Lower lobe of right lung (tissue), 2 donors: ENCODE measurements around the gene ACOXL. TPM values are rescaled to one million over a fixed set of nuclear protein-coding genes. Genes with fewer than 3 reads are reported as not detected.

ENCODE experiments used
- ATAC-seq, 2 donors: fragments of 200-7000 bp; cut with Tn5 transposase; one replicate each; pipeline ENCODE4 v1.9.1; 2020 to 2022; ENCODE audit warnings: mild to moderate bottlenecking in 2 of 2, moderate library complexity in 2 of 2
- DNase-seq: peaks from one replicate; pipeline ENCODE4 v3.0.0-alpha.2; 2020
- H3K27ac ChIP-seq: fragments of 200-600 bp; one replicate; pipeline ENCODE4 v1.8.0; 2022
- H3K27me3 ChIP-seq: fragments of 200-600 bp; one replicate; pipeline ENCODE4 v1.8.0; 2022; ENCODE audit warnings: low read depth
- H3K36me3 ChIP-seq: fragments of 200-600 bp; one replicate; pipeline ENCODE4 v1.8.0; 2022; ENCODE audit warnings: mild to moderate bottlenecking
- H3K4me1 ChIP-seq: fragments of 200-600 bp; one replicate; pipeline ENCODE4 v1.8.0; 2022
- H3K4me3 ChIP-seq: fragments of 200-600 bp; one replicate; pipeline ENCODE4 v1.8.0; 2022; ENCODE audit warnings: mild to moderate bottlenecking
- H3K9me3 ChIP-seq: fragments of 200-600 bp; one replicate; pipeline ENCODE4 v1.8.0; 2022
- intact Hi-C: fragments of 100-400 bp; cut with DNase I; formaldehyde crosslinking; loops from one replicate; pipeline ENCODE4 v1.11.0; 2022
- total RNA-seq: library from RNA; stranded (reverse); fragmentation: NEBNext Ultra II Directional; extraction: Animal tissue kit (Norgen Biotek cat#: 25700); gene quantifications from one replicate; pipeline ENCODE4 v1.2.1, GENCODE V29; 2021
- TF ChIP-seq, protein P1 (sequence below): fragments of 200-600 bp; IDR thresholded peaks from one replicate; pipeline ENCODE4 v1.8.0; 2022; ENCODE audit warnings: antibody characterized with exemption, mild to moderate bottlenecking
- donor health status: DM: no; HTN: yes; CAD: no; lungs with severe emphysema.

Gene ACOXL
- total RNA-seq, 1 donor from 2014 or later, result 38.5 TPM

DNA sequence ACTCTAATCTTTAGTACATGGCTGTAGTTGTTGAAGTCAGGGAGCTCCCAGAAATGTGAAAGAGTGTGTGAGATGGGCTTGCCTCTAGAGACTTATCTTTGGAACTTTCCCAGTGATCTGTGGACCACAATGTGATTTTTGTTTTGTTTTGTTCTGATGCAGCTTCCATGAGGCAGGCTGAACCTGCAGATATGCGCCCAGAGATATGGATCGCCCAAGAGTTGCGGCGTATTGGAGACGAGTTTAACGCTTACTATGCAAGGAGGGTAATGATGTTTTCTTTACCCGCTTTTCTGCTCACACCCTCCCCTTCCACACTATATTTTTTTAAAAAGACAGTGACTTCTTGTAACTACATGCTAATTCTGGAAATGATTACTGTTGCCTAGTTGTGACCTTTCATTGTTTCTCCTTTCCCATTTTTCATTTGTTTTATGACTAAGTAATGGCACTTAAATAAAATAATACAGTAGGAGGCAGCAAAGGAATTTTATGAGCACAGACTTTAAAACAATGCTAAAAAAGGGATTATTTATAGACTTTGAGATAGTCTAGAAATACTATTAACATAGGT, 417.6 kb downstream of the ACOXL start:
- H3K27me3 ChIP-seq, result no peaks in the 10 kb centered on the region
- intact Hi-C loops, result no loop called here
- DNase-seq, result no peak
- TF ChIP-seq, protein P1, sequence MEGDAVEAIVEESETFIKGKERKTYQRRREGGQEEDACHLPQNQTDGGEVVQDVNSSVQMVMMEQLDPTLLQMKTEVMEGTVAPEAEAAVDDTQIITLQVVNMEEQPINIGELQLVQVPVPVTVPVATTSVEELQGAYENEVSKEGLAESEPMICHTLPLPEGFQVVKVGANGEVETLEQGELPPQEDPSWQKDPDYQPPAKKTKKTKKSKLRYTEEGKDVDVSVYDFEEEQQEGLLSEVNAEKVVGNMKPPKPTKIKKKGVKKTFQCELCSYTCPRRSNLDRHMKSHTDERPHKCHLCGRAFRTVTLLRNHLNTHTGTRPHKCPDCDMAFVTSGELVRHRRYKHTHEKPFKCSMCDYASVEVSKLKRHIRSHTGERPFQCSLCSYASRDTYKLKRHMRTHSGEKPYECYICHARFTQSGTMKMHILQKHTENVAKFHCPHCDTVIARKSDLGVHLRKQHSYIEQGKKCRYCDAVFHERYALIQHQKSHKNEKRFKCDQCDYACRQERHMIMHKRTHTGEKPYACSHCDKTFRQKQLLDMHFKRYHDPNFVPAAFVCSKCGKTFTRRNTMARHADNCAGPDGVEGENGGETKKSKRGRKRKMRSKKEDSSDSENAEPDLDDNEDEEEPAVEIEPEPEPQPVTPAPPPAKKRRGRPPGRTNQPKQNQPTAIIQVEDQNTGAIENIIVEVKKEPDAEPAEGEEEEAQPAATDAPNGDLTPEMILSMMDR, result no peak
- H3K27ac ChIP-seq, result no peak overlapping the region
- H3K36me3 ChIP-seq, result peaks cover 43% of the 10 kb centered on the region
- H3K4me1 ChIP-seq, result peaks cover 3% of the 10 kb centered on the region
- H3K4me3 ChIP-seq, result no peak overlapping the region
- ATAC-seq, result no peak
- H3K9me3 ChIP-seq, result no peaks in the 10 kb centered on the region

DNA sequence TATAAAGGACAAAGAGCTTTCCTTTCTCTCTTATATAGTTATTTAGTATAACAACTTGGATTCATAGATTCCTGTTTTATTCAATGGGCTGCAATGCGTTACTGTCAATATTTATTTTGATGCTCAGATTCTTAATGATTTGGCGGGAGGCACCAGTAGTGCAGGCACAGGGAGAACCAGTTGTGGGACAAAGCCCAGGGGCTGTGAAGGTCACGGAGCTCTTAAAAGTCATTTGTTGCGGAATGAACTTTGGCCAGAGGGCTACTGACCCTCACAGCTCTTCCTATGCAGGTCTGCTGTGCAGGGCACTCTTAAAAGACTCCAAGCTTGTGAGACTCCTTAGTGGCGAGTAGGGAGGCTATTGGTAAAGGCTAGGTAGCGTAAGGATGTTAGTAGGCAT, 422.4 kb downstream of the ACOXL start:
- no peaks in the 10 kb centered on the region for H3K27me3 ChIP-seq
- no peak overlapping the region for H3K4me3 ChIP-seq
- no peak overlapping the region for H3K27ac ChIP-seq
- H3K9me3 ChIP-seq, result no peaks in the 10 kb centered on the region
- DNase-seq (no peak), ATAC-seq (no peak)
- H3K4me1 ChIP-seq, result no peaks in the 10 kb centered on the region
- intact Hi-C loops, result no loop called here
- TF ChIP-seq, protein P1, result no peak
- H3K36me3 ChIP-seq, result peaks cover 62% of the 10 kb centered on the region

DNA sequence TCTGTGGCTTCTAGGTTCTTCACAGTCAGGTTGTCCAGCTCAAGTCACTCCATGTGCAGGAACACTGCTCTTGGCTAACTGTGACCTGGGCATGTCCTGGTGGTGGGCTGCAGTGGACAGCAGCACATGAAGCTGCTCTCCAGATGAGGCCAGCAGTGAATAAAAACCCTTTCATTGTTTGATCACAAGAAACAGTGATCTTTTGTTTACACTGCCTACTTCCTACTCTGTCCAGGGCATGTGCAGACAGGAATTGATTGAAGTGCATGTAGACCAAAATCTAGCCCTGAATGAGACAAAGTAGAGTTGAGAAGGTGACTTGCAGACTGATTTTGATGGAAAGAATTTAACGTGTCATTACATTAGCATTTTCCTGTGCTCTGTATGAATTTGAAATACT, 423.2 kb downstream of the ACOXL start:
- ATAC-seq, result no peak
- intact Hi-C loops, result no loop called here
- H3K36me3 ChIP-seq, result peaks cover 56% of the 10 kb centered on the region

DNA sequence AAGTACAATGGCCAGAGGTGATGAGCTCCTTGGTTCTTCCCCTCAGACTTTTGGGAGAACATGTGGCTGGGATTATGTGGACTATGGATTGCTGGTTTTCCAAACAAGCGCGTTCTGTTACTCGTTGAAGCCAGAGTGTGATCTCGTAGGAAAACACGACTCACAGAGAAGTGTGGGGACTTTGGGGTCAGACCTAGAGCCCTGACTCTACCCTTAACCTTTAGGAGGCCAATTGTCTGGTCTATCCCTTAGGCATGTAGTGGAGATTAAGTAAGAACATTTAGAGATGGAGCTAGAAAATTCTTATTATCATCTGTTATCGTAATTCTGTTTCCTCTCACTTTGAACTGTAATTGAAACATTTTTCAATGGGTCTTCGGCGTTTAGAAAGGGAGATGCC, 424.2 kb downstream of the ACOXL start:
- Histone ChIP-seq H3K27ac (no peak overlapping the region), H3K4me1 (peaks cover 6% of the 10 kb centered on the region), H3K27me3 (no peaks in the 10 kb centered on the region), H3K4me3 (no peak overlapping the region), H3K36me3 (peaks cover 47% of the 10 kb centered on the region), H3K9me3 (no peaks in the 10 kb centered on the region)
- no peak for ATAC-seq
- intact Hi-C loops, result no loop called here
- no peak for DNase-seq
- TF ChIP-seq, protein P1, result no peak

More for the DNA sequence above, 423.2 kb downstream of the ACOXL start:
- TF ChIP-seq, protein P1, result no peak
- H3K27me3 ChIP-seq, result no peaks in the 10 kb centered on the region
- no peaks in the 10 kb centered on the region for H3K4me1 ChIP-seq
- no peak overlapping the region for H3K4me3 ChIP-seq
- no peaks in the 10 kb centered on the region for H3K9me3 ChIP-seq
- no peak overlapping the region for H3K27ac ChIP-seq
- no peak for DNase-seq

DNA sequence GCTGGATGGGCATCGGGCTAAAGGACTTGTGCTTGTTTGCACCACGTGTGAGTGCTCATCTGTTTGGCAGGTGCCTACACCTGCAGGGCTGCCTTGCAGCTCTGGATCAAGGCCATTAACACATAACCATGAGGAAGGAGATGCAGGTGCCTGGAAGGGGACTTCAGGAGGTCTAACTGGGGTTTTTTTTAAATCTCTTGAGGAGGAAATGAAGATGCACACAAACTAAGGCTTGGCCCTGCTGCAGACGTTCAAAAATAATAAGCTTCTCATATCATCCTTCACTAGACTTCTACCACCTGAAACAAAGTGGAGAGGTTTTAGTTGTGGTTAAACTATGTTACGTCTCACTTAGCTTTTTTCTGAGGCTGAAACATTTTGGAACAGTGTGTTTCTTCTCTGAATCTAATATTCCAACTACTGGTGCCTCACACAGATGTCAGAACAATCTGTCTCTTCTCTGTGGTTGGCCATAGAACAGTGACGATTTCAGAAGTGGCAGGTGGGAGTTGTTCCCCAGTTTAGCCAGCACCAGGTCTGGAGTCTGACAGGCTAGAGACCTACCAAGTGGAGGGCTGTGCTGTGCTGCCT, 424.8 kb downstream of the ACOXL start:
- intact Hi-C loops, result no loop called here
- TF ChIP-seq, protein P1, result no peak
- no peaks in the 10 kb centered on the region for H3K9me3 ChIP-seq
- H3K27ac ChIP-seq, result no peak overlapping the region
- DNase-seq (no peak), ATAC-seq (no peak)
- peaks cover 40% of the 10 kb centered on the region for H3K36me3 ChIP-seq
- no peak overlapping the region for H3K4me3 ChIP-seq
- no peaks in the 10 kb centered on the region for H3K27me3 ChIP-seq
- H3K4me1 ChIP-seq, result peaks cover 13% of the 10 kb centered on the region
